Erythroblast (primary cell): ENCODE measurements around the gene MAT2A.

Source experiments
- GATA1 ChIP-seq: IDR thresholded peaks from 2 replicates; pipeline ENCODE4 v1.6.1; 2011; ENCODE audit warnings: low read depth, mild to moderate bottlenecking, control low read depth, low read length, moderate library complexity
- POLR2A ChIP-seq: IDR thresholded peaks from 2 replicates; pipeline ENCODE4 v1.6.1; 2011; ENCODE audit warnings: mild to moderate bottlenecking, low read length

DNA sequence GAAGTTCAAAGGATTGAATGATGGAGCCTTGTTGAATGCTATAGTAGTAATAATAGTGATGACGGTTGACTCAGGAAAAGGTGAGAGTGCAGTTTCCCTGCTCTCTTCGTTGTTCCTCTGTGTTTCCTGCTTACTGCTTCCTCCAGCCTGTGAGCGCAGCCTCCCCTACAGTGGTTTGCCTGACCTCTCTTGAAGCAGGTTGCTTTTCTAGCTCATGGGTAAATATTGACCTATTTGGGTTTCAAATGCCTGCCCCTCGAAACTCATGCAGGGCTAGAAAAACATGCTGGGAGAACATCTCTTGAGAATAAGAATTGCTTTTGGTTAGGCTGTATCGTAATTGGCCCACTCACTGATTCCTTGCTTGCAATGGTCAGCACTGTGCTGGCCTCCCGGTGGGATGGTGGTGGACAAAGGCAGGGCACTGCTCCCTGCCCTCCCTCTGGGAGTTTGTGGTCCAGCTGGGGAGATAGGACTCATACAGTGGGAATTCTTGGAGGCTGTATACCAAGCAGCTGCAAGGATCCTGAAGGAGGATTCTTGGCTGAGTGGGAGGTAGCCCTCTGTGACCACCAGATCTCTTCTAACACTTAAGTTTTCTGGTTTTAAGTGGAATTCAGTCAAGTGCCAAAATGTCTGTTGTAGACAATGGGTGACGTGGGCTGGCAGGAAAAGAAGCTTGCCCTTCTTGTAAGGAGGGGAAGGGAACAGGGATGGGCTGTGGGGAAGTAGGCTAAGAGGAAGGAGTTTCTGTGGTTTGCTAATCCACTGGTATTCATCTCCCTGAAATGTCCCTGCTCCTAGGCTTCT lies 51.2 kb downstream of the MAT2A start:
- TF ChIP-seq POLR2A (no peak), GATA1 (no peak)
